Measurements from ENCODE around the gene FRMPD4. TPM values are rescaled to one million over a fixed set of nuclear protein-coding genes. Genes with fewer than 3 reads are reported as not detected.

FRMPD4 gene
- total and polyA plus RNA-seq, 10 of the 15 experiments (the other 5 are each of a cell fraction or from before 2014, with no cell fraction given): not detected

DNA sequence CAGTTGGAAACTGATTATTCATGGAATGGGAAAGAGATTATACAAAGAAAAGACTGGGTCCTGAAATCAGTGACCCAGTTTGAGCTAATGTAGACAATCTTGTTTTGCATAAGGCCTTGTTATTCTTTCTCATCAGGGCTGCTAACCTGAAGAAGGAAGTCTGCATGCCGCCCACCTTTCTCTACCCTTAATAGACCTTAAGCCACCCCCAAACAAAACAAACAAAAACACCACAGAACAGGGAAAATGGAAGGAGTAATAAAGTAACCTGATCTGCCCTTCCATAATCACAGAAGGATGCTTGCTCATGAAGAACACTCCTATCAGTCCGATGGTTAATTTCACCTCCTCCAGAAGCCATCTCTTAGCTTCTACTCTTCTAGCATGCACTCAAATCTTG, 288.1 kb downstream of the FRMPD4 start:
- Histone ChIP-seq H3K9ac (ENCODE audit: control insufficient read depth, insufficient read depth, low read length) (no peak overlapping the region), H3K4me2 (ENCODE audit: control insufficient read depth, insufficient read depth) (no peak overlapping the region), H2AFZ (ENCODE audit: control insufficient read depth, low read depth, low read length) (no peak overlapping the region), H3K27ac (ENCODE audit: control insufficient read depth, insufficient read depth) (no peak overlapping the region), H3K4me3 (no peak overlapping the region), H3K9me3 (replicated peaks; ENCODE audit: control insufficient read depth, insufficient read depth, low read length) (no peaks in the 10 kb centered on the region), H3K36me3 (ENCODE audit: control insufficient read depth in 2 of 2, insufficient read depth in 2 of 2, low read length in 1 of 2) (no peaks in the 10 kb centered on the region), H4K20me1 (ENCODE audit: control insufficient read depth, insufficient read depth) (no peaks in the 10 kb centered on the region), H3K79me2 (ENCODE audit: control insufficient read depth, insufficient read depth, low read length) (no peaks in the 10 kb centered on the region), H3K27me3 (replicated peaks in 1 of 2; ENCODE audit: control insufficient read depth in 2 of 2, insufficient read depth in 2 of 2, low read length in 1 of 2) (no peaks in the 10 kb centered on the region; a peak in 1 of 4 replicates), H3K4me1 (ENCODE audit: control insufficient read depth, insufficient read depth, low read length) (no peaks in the 10 kb centered on the region)
- POLR2A ChIA-PET: no interaction called here
- in situ Hi-C loops (cut with MboI): no loop called here
- WGBS (ENCODE audit: insufficient coverage, insufficient replicate concordance, low lambda C conversion rate, missing lambda C conversion rate): 43% methylated on average over 2 of the region's 2 CpGs
- RAD21 ChIA-PET (ENCODE audit: unreplicated experiment): no interaction called here
- FAIRE-seq (no peak), DNase-seq (ENCODE audit: low read depth, low spot score) (no peak), ATAC-seq (no peak)
- CTCF ChIA-PET: no interaction called here
- no TSS peak for BruUV-seq (replicated peaks)
- SMC1A ChIA-PET (ENCODE audit: uncharacterized antibody, unreplicated experiment): no interaction called here
- intact Hi-C loops (cut with micrococcal nuclease; ENCODE audit: unreplicated experiment): no loop called here
- TF ChIP-seq, protein P1, sequence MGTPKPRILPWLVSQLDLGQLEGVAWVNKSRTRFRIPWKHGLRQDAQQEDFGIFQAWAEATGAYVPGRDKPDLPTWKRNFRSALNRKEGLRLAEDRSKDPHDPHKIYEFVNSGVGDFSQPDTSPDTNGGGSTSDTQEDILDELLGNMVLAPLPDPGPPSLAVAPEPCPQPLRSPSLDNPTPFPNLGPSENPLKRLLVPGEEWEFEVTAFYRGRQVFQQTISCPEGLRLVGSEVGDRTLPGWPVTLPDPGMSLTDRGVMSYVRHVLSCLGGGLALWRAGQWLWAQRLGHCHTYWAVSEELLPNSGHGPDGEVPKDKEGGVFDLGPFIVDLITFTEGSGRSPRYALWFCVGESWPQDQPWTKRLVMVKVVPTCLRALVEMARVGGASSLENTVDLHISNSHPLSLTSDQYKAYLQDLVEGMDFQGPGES (IDR thresholded peaks at IDR 0.05): no peak
- TF ChIP-seq, protein P2, sequence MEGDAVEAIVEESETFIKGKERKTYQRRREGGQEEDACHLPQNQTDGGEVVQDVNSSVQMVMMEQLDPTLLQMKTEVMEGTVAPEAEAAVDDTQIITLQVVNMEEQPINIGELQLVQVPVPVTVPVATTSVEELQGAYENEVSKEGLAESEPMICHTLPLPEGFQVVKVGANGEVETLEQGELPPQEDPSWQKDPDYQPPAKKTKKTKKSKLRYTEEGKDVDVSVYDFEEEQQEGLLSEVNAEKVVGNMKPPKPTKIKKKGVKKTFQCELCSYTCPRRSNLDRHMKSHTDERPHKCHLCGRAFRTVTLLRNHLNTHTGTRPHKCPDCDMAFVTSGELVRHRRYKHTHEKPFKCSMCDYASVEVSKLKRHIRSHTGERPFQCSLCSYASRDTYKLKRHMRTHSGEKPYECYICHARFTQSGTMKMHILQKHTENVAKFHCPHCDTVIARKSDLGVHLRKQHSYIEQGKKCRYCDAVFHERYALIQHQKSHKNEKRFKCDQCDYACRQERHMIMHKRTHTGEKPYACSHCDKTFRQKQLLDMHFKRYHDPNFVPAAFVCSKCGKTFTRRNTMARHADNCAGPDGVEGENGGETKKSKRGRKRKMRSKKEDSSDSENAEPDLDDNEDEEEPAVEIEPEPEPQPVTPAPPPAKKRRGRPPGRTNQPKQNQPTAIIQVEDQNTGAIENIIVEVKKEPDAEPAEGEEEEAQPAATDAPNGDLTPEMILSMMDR (IDR thresholded peaks at IDR 0.05 in 2 of 3, conservative IDR thresholded peaks at IDR 0.05 in 1 of 3; ENCODE audit: control insufficient read depth in 2 of 3, extremely low read depth in 1 of 3, insufficient read depth in 1 of 3, low read depth in 3 of 3, low read length in 3 of 3): no peak
- no peak for TF ChIP-seq IRF4 (IDR thresholded peaks at IDR 0.05; ENCODE audit: low read depth, low read length)
- TF ChIP-seq RAD21 (IDR thresholded peaks at IDR 0.05; ENCODE audit: insufficient read depth, low read depth, low read length): no peak
- TF ChIP-seq, protein P3, sequence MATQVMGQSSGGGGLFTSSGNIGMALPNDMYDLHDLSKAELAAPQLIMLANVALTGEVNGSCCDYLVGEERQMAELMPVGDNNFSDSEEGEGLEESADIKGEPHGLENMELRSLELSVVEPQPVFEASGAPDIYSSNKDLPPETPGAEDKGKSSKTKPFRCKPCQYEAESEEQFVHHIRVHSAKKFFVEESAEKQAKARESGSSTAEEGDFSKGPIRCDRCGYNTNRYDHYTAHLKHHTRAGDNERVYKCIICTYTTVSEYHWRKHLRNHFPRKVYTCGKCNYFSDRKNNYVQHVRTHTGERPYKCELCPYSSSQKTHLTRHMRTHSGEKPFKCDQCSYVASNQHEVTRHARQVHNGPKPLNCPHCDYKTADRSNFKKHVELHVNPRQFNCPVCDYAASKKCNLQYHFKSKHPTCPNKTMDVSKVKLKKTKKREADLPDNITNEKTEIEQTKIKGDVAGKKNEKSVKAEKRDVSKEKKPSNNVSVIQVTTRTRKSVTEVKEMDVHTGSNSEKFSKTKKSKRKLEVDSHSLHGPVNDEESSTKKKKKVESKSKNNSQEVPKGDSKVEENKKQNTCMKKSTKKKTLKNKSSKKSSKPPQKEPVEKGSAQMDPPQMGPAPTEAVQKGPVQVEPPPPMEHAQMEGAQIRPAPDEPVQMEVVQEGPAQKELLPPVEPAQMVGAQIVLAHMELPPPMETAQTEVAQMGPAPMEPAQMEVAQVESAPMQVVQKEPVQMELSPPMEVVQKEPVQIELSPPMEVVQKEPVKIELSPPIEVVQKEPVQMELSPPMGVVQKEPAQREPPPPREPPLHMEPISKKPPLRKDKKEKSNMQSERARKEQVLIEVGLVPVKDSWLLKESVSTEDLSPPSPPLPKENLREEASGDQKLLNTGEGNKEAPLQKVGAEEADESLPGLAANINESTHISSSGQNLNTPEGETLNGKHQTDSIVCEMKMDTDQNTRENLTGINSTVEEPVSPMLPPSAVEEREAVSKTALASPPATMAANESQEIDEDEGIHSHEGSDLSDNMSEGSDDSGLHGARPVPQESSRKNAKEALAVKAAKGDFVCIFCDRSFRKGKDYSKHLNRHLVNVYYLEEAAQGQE (IDR thresholded peaks at IDR 0.05; ENCODE audit: low read depth, low read length): no peak
- TF ChIP-seq POLR2AphosphoS5 (IDR thresholded peaks at IDR 0.05; ENCODE audit: low read length): no peak
- no peak for TF ChIP-seq ATF7 (IDR thresholded peaks at IDR 0.05; ENCODE audit: low read depth)
- no peak for TF ChIP-seq CHD2 (IDR thresholded peaks at IDR 0.05; ENCODE audit: borderline replicate concordance, low read depth, low read length)

Measured in GM12878 (cell line).